Activated T-cell treated with anti-CD3 and anti-CD28 coated beads for 4 hours (primary cell): ENCODE data around the gene CASP14.
"Not testable (repeated sequence)": the region's sequence is repeated elsewhere in the genome, so short reads cannot be mapped to it uniquely, and the experiment has no call there.

ENCODE experiments used
- DNase-seq: peaks from one replicate; pipeline ENCODE4 v3.0.0-alpha.2; 2020

Gene CASP14

DNA sequence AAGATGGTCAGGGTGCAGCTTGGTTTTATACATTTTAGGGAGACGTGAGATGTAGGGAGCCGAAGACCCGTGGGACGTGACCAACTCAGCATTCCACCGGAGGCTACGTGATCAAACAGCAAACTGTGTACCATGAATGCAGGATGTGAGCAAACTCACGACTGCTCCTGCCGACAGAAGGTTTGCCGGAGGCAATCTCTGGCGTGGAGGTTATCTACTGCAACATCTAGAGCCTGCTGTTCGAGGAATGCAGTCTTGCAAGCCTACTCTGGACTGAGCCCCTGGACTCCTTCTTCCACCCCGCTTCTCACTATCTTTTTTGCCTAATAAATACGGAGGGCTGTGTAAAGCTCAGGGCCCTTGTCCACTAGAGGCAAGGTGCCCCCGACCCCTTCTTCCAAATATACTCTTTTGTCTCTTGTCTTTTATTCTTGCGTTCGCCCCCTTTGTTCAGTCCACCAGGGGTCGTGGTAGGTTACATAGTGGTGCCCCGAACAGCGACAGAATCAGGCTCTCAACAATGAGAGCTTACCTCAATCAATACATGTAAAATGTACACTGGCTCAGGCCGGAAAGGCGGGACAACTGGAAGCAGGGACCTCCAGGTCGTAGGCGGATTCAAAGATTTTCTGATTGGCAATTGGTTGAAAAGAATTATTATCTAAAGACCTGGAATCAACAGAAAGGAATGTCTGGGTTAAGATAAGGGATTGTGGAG lies 23.8 kb downstream of the CASP14 start:
- DNase-seq = no peak

DNA sequence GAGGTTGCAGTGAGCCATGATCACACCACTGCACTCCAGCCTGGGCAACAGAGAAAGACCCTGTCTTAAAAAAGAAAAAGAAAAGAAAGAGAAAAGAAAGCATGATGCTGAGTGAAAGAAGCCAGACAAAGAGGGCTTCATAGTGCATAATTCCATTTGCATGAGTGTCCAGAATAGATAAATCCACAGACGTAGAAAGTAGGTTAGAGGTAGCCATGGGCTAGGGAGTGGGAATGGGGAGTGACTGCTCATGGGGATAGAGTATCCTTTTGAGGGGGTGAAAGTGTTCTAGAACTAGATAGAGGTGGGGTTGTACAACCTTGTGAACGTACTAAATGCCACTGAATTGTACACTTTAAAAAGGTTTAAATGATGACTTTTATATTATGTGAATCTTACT lies 25.1 kb downstream of the CASP14 start:
- DNase-seq = no peak

DNA sequence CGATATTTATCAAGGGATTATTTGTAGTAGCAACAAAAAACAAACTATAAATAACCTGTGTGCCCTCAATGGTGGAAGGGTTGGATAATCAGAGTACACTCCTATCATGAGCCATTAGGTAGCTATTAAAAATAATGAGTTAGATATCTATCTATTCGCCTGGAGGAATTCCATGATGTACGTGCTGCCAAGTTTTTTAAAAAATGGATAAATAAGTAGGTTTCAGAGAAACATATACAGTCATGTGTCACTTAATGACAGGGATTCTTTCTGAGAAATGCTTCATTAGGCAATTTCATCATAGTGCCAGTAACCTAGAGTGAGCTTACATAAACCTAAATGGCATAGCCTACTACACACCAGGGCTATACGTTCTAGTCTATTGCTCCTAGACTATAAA lies 26.5 kb downstream of the CASP14 start:
- no peak for DNase-seq

DNA sequence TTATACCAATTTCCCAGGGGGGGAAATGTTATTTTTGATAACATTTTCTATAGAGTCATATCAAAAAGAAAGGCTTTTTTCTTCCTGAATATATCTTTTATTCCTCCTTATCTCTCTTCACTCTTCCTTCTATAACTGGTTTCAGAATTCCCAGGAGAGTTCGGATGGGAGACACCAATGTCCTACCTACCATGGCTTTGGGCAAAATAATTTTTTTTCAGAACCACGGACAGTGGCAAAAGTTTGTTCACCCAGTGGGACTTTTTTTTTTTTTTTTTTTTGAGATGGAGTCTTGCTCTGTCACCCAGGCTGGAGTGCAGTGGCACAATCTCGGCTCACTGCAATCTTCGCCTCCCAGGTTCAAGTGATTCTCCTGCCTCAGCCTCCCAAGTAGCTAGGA lies 30.7 kb downstream of the CASP14 start:
- not testable (repeated sequence) for DNase-seq

DNA sequence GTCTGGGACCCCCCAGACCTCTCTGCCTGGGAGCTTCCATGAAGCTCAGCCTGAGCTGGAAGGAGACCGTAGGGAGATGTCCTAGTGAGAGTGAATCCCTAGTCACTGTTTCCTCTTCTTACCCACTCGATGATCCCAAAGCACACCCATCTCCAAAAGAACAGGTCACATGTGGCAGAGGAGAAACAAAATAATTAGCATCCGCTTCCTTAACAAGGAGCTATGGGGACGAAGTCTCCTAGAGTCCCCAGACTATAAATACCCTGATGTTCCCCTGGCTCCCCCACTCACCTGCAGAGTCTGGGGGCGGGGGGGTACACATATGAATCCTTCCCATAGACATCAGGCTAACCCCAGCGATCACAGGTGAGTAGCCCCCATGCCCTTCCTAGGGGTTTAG lies 32.6 kb downstream of the CASP14 start, which contains the start of gene OR1I1:
Gene OR1I1 (plus strand): TSS at position 301 of the 400 bp plus-strand sequence. CDS start 4,855 bp downstream, outside the sequence.
- DNase-seq = no peak

DNA sequence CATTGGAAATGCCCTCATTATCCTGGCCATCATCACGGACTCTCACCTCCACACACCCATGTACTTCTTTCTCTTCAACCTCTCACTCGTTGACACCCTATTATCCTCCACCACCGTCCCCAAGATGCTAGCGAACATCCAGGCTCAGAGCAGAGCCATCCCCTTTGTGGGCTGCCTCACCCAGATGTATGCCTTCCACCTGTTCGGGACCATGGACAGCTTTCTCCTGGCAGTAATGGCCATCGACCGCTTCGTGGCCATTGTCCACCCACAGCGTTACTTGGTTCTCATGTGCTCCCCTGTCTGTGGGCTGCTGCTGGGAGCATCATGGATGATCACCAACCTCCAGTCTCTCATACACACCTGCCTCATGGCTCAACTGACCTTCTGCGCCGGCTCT lies 37.9 kb downstream of the CASP14 start:
- DNase-seq = no peak

DNA sequence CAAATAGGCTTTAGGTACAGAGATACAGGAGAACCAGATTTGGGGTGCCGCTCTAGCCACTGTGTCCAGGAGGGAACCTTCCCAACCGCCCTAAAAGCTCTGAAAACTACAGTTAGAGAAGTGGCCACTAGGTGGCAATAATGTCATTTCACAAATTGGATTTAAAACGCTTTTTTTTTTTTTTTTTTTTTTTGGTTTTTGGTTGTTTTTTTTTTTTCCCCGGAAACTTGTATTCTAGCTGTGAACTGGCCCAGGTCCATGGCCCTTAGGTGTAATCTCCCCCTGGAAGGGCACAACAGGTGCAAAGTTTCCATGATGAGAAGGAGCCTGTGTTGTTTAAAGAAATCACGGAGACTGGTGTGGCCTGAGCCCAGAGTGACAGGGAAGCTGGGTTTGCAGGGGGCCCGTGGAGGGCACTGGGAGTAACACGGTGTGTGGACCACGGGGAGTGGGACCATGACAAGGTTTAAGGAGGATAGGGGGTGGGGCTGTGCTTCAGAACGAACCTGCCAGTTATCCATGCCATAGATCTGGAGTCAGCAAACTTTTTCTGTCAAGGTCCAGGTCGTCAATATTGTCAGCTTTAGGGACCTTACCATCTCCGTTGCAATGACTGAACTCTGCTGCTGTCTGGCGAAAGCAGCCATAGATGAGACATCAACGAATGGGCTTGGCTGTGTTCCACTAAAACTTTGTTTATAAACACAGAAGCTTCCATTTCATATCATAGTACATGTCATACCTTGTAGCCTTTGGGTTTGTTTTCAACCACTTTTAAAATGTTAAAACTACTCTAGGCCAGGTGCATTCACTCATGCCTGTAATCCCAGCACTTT lies 42.9 kb downstream of the CASP14 start:
- DNase-seq = peak; percentile 36

DNA sequence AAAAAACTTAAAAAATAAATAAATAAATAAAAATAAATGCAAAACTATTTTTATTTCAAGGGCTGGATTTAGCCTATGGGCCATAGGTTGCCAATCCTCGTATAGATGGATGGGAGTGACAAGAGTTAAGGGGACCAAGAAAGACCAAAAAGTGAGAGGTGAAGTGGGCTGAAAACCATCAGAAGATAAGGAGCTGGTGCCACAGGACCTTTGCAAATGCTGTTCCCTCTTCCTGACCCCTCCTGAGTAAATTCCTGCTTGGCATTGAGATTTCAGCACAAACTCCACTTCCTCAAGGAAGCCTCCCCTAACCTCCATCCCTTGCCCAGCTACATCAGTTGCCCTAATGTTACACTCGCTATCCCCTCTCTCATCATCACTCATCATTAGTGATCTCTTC lies 43.7 kb downstream of the CASP14 start:
- DNase-seq = no peak

DNA sequence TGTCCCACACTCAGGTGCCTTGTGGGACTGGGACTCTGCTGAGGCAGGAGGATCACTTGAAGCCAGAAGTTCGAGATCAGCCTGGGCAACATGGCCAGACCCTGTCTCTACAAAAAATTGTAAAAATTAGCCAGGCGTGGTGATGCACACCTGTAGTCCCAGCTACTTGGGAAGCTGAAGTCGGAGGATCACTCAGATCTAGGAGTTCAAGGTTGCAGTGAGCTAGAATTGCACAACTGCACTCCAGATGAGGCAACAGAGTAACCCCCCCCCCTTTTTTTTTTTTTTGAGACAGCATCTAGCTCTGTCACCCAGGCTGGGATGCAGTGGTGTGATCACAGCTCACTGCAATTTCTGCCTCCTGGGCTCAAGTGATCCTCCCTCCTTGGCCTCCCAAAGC lies 46.9 kb downstream of the CASP14 start:
- DNase-seq = no peak

DNA sequence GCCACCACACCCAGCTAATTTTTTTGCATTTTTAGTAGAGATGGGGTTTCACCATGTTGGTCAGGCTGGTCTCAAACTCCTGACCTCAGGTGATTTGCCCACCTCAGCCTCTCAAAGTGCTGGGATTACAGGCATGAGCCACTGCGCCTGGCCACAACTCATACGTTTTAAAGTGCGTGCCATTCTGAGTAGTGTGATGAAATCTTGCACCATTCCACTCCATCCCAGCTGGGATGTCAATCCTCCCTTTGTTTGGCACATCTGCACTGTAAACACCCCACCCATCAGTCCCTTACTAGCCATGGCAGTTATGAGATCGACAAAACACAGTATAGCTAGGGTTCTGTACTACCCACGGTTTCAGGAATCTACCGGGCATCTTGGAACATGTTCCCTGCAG lies 48.7 kb downstream of the CASP14 start:
- not testable (repeated sequence) for DNase-seq

DNA sequence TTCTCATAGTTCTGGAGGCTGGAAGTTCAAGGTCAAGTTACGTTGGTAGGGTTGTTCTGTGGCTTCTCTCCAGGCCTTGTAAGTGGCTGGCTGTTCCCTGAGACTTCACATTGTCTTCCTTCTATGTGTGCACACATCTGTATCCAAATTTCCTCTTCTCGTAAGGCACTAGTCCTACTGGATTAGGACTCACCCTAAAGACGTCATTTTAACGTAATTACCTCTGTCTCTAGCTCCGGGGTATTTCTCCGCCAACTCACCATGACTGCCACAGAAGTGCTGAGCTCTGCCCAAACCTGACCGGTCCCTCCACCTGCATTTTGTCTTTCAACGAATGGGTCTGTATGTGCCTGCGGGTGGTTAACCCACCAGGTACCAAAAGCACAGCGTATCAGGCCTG lies 49.2 kb downstream of the CASP14 start:
- no peak for DNase-seq

DNA sequence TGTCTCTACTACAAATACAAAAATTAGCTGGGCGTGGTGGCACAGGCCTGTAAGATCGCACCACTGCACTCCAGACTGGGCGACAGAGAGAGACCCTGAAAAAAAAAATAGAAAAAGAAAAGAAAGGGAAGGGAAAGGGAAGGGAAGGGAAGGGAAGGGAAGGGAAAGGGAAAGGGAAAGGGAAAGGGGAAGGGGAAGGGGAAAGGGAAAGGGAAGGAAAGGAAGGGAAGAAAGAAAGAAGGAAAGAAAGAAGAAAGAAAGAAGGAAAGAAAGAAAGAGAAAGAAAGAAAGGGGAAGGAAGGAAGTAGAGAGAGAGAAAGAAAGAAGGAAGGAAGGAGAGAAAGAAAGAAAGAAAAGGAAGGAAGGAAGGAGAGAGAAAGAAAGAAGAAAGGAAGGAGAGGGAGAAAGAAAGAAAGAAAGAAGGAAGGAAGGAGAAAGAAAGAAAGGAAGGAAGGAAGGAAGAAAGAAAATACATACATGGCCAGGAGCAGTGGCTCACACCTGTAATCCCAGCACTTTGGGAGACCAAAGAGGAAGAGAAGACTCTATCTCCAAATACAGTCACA lies 49.8 kb downstream of the CASP14 start:
- DNase-seq = no peak

DNA sequence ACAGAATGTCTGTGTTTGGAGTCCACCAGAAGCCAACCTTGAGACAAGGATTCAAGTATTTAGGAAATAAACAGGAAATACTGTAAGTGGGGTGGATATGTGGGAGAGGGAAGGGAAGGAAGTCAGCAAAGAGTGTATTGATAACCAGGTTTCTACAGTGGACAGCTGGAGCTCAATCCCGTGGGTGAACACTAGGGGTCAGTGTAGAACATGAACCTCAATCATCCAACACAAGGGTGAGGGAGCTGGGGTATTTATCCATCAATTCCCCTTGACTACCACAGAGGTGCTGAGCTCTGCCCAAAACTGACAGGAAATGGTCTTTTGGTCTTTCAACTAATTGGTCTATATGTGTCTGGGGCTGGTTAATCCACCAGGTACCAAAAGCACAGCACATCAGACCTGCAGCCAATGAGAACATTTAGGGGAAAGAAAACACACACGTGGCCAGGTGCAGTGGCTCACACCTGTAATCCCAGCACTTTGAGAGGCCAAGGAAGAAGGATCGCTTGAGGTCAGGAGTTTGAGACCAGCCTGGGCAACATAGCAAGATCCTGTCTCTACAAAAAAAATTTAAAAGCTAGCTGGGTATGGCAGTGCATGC lies 52.3 kb downstream of the CASP14 start:
- DNase-seq = peak; percentile 46

DNA sequence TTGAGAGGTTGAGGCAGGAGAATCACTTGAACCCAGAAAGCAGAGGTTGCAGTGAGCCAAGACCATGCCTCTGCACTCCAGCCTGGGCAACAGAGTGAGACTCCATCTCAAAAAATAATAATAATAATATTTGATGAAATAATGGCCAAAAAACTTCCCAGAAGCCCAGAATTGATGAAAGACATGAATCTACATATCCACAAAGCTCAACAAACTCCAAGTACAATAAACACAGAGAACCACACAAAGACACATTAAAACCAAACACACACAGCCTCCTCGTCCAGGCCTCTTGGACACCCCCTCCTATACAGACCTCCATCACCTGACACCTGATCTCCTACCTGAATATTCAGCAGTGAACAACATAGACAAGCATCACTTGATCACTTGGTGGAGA lies 54.7 kb downstream of the CASP14 start:
- DNase-seq = no peak

DNA sequence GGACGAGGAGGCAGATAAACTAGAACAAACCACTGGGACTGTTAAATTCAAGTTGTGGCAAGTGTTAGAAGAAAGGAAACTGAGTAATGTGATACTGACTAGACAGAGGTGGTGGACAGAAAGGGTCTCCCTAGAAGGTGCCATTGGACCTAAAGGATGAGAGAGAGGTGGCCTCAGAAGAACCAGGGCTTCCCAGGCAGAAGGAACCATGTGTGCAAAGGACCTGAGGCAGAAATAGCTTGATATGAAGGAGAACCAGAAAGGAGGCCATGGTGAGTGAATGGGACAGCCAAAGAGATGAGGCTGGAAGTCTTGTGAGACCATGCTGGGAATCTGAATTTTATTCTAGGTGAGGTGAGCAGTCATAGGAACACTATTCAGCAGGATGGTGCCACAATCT lies 55.1 kb downstream of the CASP14 start:
- DNase-seq = no peak

DNA sequence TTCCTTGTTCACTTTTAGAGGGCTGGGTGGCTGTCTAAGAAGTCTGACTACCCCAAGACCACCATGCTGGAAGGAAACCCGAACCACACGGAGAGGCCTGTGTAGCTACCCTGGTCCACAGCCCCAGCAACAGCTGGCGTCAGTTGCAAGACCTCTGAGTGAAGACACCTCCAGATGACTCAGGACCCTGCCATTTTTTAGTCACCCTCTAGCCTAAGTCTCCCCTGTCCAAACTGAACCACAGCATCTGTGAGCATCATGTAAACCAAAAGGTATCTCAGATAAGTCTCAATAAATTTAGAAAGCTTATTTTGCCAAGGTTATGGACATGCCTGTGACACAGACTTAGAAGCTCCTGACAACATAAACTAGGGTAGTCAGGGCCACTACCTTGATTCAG lies 55.8 kb downstream of the CASP14 start:
- no peak for DNase-seq

DNA sequence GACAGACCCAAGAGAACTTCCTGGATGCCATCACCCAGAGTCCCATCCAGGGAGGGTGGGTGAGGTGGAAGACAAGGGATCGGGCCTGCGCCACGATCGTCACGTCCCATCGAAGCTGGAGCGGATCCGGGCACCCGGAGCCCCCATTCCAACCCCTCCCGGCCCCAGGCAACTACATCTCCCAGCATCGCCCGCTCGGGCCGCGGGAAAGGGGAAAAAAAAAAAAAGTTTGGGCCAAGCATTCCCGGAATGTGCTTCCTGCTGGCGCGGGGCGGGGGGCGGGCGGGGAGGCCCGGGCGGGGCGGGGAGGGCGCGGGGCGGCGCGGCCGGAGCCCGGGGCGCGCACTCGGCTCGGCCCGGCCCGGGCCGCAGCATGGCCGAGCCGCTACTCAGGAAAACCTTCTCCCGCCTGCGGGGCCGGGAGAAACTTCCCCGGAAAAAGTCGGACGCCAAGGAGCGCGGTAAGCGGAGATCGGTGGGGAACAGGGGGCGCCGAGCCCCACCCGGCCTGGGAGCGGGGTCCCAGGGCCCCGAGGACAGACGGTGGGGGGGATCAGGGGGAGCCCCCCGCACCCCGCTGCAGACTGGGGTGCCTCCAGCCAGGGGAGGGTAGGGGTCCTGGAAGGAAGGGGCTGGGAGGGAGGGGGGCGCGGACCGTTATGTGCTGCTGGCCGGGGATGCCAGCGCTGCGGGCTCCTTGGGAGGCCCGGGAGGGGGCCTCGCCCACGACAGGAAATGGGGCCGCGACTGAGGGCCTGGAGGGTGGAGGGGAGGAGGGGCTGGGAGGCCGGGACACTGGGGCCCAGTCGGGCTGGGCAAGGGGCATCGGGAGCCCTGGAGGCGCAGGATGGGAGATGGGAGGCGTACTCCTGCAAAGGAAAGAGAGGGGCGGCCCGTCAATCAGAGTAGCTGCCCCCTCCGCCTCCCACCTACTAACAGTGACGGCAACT lies 58.1 kb downstream of the CASP14 start, which contains the start of gene SYDE1:
Gene SYDE1 (plus strand): TSS at position 341 of the 950 bp plus-strand sequence. CDS start 33 bp downstream, at position 374.
- no peak for DNase-seq
